Daoy (cell line): Measurements from ENCODE around the gene DCUN1D2. TPM values are rescaled to one million over a fixed set of nuclear protein-coding genes. Genes with fewer than 3 reads are reported as not detected.

Experiments used
- DNase-seq: peaks from one replicate; pipeline ENCODE4 v3.0.0-alpha.2; 2015; ENCODE audit warnings: low read depth
- total RNA-seq: library from RNA; depleted of rRNA; stranded (reverse); fragments of >200 nt; shearing (Covaris generic); gene quantifications from 2 replicates; pipeline ENCODE4 v1.2.3, GENCODE V29; 2014; rRNA removed

DCUN1D2 gene
- total RNA-seq, 1 experiment from 2014 or later = 8.2 TPM

- no peak for DNase-seq
Measured at GRCh38 chr13:113407531-113408393, 82.7 kb downstream of the DCUN1D2 start.

DNA sequence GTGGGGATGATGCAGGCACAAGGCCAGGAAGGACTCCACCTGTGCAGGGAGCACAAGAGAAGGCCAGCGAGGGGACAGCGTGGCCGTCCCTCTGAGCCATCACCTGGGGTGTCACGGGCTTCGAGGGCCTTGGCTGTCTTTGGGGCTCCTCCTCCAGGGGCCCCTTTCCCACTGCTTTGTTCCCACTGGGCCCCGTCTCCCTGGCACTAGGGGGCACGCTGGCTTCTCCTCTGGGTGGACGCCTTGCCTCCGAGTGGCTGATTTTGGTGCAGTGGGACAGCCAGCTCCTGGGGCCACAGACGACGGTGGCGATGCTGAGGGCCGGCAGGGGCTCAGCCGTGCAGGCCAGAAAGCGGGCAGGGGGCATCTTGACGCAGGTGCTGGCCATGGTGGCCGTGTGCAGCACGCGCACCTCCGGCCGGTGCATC, 83.4 kb downstream of the DCUN1D2 start:
- DNase-seq = no peak

- no peak for DNase-seq
Measured at GRCh38 chr13:113406321-113407102, 84.0 kb downstream of the DCUN1D2 start.

Other genes starting within 250 kb of the DCUN1D2 start
- 45.6 and 66.7 TPM in 2 replicates for gene LAMP1, start 193.5 kb downstream of the DCUN1D2 start, total RNA-seq
- gene GRTP1, start 126.6 kb downstream of the DCUN1D2 start, total RNA-seq = 1.9 and 6.3 TPM in 2 replicates
- gene ADPRHL1, start 37.2 kb downstream of the DCUN1D2 start, total RNA-seq = 0.95 and 1.4 TPM in 2 replicates
- gene TFDP1, start 94.0 kb upstream of the DCUN1D2 start, total RNA-seq = 67.3 and 83.6 TPM in 2 replicates
- gene ATP4B, start 167.5 kb upstream of the DCUN1D2 start, total RNA-seq = not detected in 2 replicates
- gene GRK1, start 176.5 kb upstream of the DCUN1D2 start, total RNA-seq = not detected in 2 replicates